Measurements from ENCODE around the gene CIAPIN1.

GRCh38 chr16:57432989-57433388 is 14.2 kb downstream of the CIAPIN1 start:
- TF ChIP-seq SUZ12 (IDR thresholded peaks at IDR 0.05; ENCODE audit: extremely low read depth, insufficient read depth, insufficient read length): no peak
- TF ChIP-seq ZNF274 (IDR thresholded peaks at IDR 0.05; ENCODE audit: low read depth, low read length): no peak
